ENCODE measurements around the gene UQCC3.
"Not testable (repeated sequence)": the region's sequence is repeated elsewhere in the genome, so short reads cannot be mapped to it uniquely, and the experiment has no call there.

The UQCC3 gene

GRCh38 chr11:62671608-62672389 lies at the start of gene UQCC3, which contains the start of gene LBHD1:
TSS of gene UQCC3 (plus strand) at chr11:62671673. CDS start at chr11:62671746, 73 bp downstream.
TSS of gene LBHD1 (minus strand) at chr11:62672267. CDS start at chr11:62670031, 2,236 bp downstream.
- DNase-seq (ENCODE audit: low read depth), result peak; percentile 57

GRCh38 chr11:62622476-62623089 lies 48.9 kb upstream of the UQCC3 start:
- DNase-seq (ENCODE audit: low read depth), result no peak

- DNase-seq (ENCODE audit: low read depth), result no peak
Observed at GRCh38 chr11:62627713-62628112, 43.8 kb upstream of the UQCC3 start.

GRCh38 chr11:62632492-62632891 lies 39.0 kb upstream of the UQCC3 start:
- no peak for DNase-seq (ENCODE audit: low read depth)

GRCh38 chr11:62644220-62644619 lies 27.3 kb upstream of the UQCC3 start:
- no peak for DNase-seq (ENCODE audit: low read depth)

- no peak for DNase-seq (ENCODE audit: low read depth)
Observed at GRCh38 chr11:62645671-62645945, 25.9 kb upstream of the UQCC3 start.

GRCh38 chr11:62645946-62646824 lies 25.3 kb upstream of the UQCC3 start, which contains the start of gene GANAB:
TSS of gene GANAB (minus strand) at chr11:62646613. CDS start at chr11:62646599, 14 bp downstream.
- DNase-seq (ENCODE audit: low read depth), result peak; percentile 98

GRCh38 chr11:62646825-62647608 lies 24.5 kb upstream of the UQCC3 start:
- no peak for DNase-seq (ENCODE audit: low read depth)

- no peak for DNase-seq (ENCODE audit: low read depth)
Observed at GRCh38 chr11:62647609-62648005, 23.9 kb upstream of the UQCC3 start.

- no peak for DNase-seq (ENCODE audit: low read depth)
Observed at GRCh38 chr11:62648185-62648966, 23.1 kb upstream of the UQCC3 start.

- DNase-seq (ENCODE audit: low read depth), result no peak
Observed at GRCh38 chr11:62648967-62649364, 22.5 kb upstream of the UQCC3 start.

GRCh38 chr11:62649486-62649885 lies 22.0 kb upstream of the UQCC3 start:
- DNase-seq (ENCODE audit: low read depth), result no peak

- not testable (repeated sequence) for DNase-seq (ENCODE audit: low read depth)
Observed at GRCh38 chr11:62650283-62650682, 21.2 kb upstream of the UQCC3 start.

GRCh38 chr11:62652161-62653006 lies 19.1 kb upstream of the UQCC3 start:
- DNase-seq (ENCODE audit: low read depth), result no peak

GRCh38 chr11:62654297-62654696 lies 17.2 kb upstream of the UQCC3 start:
- no peak for DNase-seq (ENCODE audit: low read depth)

- no peak for DNase-seq (ENCODE audit: low read depth)
Observed at GRCh38 chr11:62656796-62657429, 14.6 kb upstream of the UQCC3 start.

- no peak for DNase-seq (ENCODE audit: low read depth)
Observed at GRCh38 chr11:62664405-62665074, 6.9 kb upstream of the UQCC3 start.

GRCh38 chr11:62665075-62665598 lies 6.3 kb upstream of the UQCC3 start, which contains the start of the genes C11orf98 and CSKMT:
TSS of gene C11orf98 (minus strand) at chr11:62665210. CDS start at chr11:62665169, 41 bp downstream.
TSS of gene CSKMT (plus strand) at chr11:62665312. CDS start at chr11:62665880, 568 bp downstream.
- peak; percentile 93 for DNase-seq (ENCODE audit: low read depth)

All from stimulated activated CD8-positive, alpha-beta memory T cell treated with anti-CD3 and anti-CD28 coated beads, Interleukin-12 subunit alpha, Interleukin-12 subunit beta, amount 100 ng/mL, for 4 hours (primary cell).